TTC549 (cell line): ENCODE results near the gene MRPL2.
"Not testable (repeated sequence)": the region's sequence is repeated elsewhere in the genome, so short reads cannot be mapped to it uniquely, and the experiment has no call there.

Source experiments
- FAIRE-seq: peaks from 2 replicates; lab custom pipeline; 2012; peaks lifted over from hg19 to GRCh38; lab: Jason Lieb, UNC

MRPL2 gene

DNA sequence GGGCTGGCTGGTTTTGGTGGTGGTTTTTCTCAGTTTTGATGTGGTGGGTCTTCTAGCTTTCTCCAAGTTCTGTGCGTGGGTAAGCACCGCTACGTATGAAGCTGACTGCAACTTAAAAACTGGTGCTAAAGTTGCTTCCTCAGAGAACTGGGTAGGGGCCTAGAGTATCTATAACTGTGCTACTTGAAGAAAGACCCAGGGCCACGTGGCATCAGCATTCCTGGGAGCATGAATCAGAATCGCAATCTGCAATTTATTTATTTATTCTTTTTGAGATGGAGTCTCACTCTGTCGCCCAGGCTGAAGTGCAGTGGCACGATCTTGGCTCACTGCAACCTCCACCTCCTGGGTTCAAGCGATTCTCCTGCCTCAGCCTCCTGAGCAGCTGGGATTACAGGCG is 22.7 kb upstream of the MRPL2 start:
- FAIRE-seq = not testable (repeated sequence)

DNA sequence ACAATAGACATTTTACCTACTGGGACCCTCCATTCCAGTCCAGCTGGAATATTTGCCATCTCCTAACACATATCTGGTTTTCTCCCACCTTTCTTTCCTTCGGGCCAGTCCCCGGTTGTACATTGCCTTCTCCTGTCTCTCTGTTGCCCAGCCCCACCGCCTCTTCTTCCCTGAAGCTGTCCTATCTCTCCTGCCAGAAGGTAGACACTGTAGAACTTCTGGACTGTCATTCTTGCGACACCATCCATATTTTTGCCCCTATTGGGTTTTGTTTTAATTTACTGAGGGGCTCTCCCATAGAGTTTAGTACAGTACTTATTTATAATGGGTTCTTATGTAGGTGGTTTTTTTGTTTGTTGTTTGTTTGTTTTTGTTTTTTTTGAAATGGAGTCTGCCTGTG is 21.8 kb upstream of the MRPL2 start:
- FAIRE-seq = no peak

DNA sequence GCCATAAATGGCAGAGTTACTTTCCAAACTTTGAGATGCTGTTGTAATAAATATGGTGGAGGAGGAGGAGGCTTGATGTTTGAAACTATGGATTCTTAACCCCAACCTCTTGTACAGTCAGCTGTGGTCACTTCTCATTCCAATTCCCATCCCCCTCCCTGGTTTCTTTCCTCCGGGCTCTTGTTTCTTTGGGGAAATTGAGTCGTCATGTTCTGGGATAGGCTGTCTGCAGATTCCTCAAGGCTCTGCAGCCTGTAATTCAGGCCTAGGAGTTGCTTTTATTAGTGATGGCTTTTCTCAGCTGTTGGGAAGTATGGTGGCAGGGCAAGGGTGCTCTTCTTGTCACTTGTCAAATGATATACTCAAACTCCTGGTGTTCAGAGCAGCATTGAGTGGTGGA is 19.5 kb upstream of the MRPL2 start:
- FAIRE-seq = no peak

DNA sequence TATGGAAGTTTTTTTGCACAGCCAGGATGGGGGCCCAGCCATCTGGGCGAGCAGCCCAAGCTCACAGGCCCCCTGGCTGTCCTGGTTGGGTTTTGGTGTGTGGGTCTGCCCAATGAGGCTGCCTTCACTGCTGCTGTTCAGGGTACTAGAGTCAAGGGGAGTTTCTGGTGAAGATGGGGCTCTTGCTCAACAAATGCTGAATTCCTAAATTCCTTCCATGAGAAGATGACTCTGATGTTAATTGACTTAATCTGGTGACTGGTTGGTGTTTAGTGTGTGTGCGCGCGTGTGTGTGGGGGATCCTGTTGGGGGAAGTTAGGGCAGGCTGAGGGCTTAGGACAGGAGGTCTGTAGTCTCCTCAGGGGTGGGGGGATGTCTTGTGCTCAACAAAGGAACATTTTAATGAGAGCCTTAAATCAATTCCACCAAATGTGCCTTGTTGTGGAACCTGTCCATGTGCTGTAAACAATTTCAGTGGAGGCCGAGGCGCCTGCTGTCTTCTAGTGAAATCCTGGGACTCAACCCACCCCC is 18.8 kb upstream of the MRPL2 start:
- no peak for FAIRE-seq

DNA sequence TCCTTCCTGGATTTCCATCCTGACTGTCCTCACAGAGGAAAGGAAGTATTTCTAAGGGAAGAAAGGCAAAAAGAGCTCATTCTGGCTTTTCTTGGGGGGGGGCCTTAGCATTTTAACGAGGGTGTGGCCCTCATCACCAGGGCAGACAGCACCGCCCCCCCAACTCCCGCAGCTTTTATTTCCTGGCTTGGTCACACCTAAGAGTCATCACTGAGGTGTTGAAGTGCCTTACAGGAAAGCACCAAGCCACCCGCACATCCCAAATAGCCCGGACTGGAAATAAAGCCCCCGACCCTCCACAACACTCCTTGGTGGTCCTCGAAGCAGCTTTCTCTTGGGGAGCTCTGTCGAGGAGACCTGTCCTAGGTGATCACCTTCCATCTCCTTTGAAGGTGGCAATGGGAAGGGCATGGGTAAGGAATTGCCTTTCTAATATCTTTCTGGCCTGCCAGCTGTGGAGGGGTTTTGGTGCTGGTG is 18.1 kb upstream of the MRPL2 start:
- no peak for FAIRE-seq

DNA sequence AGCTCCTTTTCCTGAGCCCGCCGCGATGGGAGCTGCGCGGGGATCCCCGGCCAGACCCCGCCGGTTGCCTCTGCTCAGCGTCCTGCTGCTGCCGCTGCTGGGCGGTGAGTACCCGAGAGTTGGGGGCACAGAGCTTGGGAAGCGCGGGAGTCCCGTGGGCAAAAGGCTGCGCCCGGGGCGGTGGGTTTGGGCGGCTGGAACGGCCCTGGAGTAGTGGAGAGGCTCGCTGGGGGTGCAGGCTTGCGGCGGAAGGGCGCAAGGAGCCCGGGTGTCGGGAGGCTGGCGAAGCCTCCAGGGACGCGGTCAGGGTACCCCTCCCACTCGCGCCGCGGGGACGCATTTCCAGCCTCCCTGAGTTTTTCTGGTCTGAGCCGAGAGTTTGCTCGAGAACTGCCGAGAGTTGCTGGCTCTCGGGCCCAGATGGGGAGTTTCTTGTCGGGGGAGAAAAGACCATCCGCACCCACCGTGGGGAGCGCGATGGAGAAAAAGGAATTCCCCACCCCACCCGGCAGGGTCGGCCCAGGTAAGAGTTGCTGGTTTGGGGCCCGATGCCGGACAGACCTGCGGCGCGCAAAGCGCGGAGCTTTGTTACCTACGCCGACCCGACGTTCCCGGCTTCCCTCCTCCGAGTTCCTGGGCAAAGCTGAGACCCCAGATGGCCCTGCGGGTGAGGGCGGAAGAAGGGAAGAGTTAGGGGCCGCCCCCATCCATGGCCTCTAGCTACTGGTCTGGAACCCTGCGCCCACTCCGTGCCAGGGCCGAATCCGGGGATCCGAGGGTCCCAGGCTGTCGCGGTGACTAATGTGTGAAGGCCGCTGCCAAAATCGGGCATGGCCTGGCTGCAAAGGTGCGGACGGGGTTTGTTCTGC is 17.5 kb upstream of the MRPL2 start:
- no peak for FAIRE-seq

DNA sequence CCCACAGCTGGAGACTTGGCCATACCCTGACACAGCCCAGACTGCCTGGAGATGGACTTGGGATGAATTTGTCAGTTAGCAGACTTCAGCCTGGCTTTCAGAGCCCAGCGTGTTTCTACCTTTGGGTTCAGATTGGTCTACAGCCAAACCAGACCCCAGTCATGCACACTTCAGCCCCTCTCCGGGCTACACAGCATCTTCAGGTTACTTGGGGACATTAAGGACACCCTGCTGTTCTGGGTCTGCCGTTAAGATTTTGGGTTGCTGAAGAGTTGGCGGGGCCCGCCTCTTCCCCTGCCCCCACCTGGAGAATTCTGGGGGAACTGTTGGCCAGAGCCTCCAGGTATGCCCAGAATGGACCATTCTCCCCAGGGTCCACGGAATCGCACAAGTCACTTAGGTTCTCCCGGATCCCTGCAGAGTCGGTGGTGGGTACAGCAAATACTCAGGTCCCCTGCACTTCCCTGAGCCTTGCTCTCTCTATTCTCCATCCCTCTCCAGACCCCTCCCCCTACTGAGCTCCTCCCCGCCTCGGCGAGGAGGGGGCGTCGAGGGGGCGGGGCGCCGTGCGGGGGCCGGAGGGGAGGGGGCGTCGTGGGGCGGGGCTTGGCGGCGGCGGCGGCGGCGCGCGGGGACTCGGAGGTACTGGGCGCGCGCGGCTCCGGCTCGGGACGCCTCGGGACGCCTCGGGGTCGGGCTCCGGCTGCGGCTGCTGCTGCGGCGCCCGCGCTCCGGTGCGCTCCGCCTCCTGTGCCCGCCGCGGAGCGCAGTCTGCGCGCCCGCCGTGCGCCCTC is 16.6 kb upstream of the MRPL2 start, which contains the start of gene PTK7:
TSS of gene PTK7 (plus strand) at position 645 of the 794 bp plus-strand sequence. CDS start 175 bp downstream, outside the sequence.
- no peak for FAIRE-seq

DNA sequence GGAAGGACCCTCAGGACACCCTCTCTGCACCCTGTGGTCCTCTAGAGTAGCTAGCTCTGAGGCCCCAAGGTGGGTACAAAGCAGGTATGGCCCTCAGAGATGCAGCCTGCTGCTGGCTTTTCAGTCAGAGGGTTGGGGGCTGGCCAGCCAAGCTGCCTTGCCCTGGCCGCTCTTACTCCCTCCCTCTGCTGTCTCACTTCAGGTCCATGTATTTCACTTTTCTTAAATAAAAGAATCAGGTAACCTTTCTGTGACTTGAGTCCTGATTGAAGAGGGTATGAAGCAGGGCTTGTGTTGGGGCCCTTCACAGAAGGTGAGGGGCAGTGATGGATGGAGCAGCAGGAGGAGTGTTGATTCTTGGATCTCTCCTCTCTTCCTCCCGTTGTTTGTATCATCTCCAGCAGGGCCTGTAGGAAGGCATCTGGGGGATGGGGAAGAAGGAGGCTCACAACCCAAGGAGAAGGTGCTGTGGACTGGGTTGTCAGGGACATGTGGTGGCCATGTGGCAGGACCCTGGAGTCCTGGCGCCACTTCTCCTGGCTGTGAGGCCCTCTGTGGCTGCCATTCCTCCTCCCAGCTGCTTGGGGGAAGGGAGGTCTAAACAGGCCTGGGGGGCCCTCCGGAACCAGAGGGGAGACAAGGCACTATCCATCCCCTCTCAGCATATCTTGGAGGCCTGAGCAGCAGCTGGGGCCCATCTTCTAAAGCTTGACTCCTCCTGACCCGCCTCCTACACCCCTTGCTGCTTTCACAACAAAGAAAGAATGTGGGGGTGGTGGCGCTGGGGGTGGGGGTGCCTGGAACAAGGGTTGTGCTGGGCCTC is 15.8 kb upstream of the MRPL2 start:
- FAIRE-seq = no peak

DNA sequence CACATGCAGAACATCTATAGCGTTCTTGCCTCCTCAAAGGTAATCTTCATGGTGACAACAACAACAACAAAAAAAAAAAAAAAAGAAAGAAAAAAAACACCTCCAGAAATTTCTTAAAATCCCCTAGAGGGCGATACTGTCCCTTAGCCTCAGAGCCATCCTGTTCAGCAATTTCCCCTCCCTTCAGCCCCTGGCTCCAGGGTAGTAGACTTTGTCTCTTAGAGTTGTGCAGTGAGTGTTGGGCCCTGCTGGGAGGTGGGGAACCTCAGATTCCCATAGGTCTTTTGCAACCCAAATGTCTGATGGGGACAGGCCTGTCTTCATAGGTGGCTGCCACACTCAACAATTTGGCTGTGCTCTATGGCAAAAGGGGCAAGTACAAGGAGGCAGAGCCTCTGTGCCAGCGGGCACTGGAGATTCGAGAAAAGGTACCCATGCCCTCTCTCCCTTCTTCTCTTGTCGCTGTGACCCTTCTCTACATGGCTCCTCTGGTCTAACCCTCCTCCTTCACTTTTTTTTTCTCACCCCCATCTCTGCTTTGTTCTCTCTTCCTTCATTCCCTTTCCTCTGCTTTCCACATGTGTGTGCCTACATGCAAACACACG is 10.9 kb upstream of the MRPL2 start:
- peak; percentile 77 for FAIRE-seq

DNA sequence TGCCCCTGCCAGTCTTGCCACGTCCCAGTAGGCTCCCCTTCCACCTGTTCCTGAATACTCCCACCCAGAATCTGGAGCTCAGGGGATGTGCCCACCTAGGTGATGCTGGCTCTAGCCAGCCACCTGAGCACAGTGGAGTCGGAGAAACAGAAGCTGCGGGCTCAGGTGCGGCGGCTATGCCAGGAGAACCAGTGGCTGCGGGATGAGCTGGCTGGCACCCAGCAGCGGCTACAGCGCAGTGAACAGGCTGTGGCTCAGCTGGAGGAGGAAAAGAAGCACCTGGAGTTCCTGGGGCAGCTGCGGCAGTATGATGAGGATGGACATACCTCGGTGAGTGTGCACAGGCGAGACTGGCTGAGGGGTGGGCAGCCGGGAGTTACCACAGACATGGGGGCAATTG is 3.6 kb upstream of the MRPL2 start:
- FAIRE-seq = no peak

DNA sequence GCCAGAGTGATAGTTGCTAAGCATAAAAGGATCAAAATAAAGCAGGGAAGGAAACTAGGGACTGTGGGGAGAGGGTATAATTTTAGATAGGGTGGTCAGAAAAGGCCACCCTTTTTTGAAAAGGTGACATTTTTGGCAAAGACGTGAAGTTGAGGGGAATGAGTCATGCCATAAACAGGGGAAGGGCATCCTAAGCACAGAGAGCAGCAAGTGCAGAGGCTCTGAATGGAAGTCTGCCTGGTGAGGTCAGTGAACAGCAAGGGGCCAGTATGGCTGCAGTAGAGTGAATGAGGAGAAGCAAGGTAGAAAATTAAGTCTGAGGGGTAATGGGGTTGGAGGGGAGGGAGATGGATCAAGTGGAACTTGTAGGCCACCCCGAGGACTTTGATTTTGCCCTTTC is 2.6 kb upstream of the MRPL2 start:
- no peak for FAIRE-seq

DNA sequence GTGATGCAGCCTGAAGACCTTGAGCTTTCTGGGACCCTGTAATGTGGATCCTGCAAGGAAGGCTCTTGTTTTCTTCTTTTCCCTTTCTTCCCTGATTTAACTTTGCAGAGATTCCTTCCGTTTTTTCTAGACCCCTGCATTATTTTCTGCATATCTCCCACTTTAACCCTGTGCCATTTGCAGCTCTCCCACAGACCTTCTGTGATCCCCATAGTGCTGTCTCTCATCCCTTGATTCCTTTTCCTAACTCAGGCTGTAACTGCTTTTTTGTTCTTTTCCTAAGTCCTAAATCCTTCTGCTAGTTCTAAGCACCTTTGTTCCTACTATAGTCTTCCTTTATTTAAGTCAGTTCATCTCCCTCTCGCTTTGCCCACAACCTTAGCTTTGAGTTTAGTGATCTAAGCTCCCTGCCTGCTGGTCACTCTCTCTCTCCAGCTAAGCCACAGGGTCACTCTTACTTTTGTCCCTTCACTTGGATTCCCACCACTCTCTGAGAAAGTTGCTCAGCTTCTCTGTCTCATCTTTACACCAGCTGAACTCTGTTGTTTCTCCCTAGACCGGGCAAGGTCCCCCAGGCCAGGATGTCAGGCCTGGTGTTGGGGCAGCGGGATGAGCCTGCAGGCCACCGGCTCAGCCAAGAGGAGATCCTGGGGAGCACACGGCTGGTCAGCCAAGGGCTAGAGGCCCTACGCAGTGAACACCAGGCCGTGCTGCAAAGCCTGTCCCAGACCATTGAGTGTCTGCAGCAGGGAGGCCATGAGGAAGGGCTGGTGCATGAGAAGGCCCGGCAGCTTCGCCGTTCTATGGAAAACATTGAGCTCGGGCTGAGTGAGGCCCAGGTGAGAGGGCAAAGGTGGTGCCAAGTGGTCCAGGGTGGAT is 1.8 kb upstream of the MRPL2 start:
- no peak for FAIRE-seq

DNA sequence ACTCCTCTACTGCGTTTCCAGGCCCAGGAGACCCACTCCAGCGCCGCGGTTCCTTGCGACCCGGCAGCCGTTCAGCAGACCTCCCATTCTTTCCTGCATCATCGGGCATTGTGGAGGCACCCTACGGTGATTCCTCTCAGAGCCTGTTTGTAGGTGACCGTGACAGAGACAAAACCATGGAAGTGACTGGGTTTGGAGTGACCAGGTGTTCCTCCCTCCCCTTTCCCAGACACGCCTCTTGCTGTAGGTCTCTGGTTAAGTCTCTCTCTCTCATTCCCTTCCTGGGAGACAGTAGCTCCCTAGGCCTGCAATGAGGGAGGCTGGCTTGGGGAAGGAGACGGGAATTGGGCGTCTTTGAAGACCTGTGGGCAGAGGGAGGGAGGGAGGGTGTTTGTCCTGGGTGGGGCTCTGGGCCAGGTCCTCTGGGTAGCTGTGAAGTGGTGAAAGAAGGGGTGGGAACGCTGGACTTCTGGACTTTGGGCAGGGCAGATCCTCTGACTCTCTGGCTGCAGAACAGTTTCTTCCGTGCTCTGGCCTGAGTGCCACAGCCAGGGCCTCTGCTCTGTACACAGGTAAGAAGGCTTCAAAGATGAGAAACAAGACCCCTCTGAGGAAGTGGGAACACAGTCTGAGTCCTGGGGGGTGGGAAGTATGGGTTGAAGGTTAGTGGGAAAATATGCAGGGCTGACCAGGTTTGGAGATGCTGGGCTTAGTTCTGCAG is 960 bp upstream of the MRPL2 start:
- no peak for FAIRE-seq

DNA sequence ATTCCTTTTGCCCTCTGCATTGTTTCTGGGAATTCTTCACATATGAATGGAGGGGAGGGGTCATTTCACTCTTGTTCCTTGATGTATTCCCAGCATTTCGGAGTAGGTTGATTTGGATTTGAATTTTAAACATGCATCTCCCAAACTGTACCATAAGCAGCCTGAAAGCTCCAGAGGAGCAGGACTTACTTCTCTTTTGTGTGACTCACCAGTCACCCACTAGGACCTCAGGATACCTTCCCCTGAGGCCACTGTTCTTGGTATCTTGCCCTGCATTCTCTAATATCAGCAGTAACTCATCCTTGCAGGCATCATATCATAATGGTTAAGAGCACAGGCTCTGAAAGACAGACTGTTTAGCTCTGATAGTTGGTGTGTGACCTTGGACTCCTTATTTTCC is 703 bp downstream of the MRPL2 start:
- FAIRE-seq = no peak

DNA sequence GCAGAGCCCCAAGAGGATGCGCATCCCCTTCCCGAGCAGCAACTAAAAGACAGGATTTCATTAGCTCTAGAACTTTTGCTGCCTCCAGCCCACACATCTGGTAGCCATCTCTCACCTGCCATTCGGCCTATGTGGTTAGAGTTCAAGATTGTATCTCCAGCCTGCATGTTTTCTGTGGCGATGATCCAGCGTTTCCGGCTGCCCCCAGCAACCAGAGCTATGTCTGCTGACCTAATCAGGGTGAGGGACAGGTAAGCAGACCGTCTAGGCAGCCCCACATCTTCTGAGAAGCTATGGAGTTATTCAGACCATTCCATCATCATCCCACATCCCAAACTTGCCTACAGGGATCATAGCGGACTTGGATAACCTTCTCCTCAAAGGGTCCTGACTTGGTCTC is 3.3 kb downstream of the MRPL2 start:
- FAIRE-seq = no peak

DNA sequence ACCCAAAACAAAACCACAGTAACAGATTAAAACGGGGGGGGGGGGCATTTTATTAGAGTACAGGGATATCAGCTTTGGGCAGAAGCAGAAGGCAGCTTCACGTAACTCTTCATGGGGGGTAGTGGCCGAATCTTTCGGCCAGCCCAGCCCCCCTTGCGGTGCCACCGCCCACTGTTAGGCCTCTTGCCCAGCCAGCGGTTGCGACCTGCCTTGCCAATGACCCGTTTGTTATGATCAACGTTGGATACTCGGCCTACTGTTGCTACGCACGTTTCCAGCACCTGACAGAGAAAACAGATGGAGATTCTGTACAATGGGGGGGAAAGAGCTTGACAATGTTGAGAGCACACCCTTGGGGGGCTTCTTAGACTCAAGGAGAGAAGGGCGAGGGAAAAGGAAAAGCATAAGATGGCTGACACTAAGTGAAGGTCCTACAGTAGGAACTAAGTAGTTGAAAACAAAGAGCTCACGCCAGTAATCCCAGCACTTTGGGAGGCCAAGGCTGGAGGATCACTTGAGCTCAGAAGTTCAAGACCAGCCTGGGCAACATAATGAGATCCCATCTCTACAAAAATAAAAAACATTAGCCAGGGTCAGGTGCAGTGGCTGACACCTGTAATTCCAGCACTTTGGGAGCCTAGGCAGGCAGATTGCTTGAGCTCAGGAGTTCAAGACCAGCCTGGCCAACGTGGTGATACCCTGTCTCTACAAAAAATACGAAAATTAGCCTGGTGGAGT is 4.9 kb downstream of the MRPL2 start:
- no peak for FAIRE-seq

DNA sequence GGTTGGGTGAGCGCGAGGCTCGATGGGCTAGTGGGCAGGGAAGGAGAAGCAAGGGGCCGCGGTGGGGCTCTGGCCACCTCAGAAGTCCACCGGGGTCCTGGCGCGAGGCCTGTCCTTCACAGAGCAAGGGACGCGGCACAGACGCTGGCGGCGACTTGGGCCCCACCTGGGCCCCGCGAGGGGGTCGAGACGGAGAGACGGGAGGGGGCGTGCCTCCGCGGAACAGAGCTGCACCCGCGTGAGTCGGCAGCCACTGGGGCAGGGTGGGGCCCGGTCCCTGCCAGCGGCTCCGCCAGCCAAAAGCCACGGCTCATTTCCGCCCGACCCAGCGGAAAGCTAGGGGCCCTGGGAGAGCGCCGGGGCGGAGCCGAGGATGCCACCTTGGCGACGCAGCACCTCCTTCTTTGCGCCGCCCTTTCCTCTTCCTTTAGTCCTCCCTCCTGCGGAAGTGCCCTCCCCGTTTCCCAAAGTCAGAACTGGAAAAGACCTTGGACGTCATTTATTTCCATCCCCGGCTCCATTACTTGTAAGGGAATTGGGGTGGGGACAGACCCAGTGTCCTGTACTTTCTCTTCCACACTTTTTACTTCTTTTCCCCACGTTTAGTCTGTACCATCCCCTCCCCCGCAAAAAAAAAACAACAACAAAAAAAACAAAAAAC is 5.6 kb downstream of the MRPL2 start, which contains the start of gene CUL7:
TSS of gene CUL7 (minus strand) at position 307 of the 661 bp plus-strand sequence. CDS start 1,063 bp downstream, outside the sequence.
- FAIRE-seq = peak; percentile 67

DNA sequence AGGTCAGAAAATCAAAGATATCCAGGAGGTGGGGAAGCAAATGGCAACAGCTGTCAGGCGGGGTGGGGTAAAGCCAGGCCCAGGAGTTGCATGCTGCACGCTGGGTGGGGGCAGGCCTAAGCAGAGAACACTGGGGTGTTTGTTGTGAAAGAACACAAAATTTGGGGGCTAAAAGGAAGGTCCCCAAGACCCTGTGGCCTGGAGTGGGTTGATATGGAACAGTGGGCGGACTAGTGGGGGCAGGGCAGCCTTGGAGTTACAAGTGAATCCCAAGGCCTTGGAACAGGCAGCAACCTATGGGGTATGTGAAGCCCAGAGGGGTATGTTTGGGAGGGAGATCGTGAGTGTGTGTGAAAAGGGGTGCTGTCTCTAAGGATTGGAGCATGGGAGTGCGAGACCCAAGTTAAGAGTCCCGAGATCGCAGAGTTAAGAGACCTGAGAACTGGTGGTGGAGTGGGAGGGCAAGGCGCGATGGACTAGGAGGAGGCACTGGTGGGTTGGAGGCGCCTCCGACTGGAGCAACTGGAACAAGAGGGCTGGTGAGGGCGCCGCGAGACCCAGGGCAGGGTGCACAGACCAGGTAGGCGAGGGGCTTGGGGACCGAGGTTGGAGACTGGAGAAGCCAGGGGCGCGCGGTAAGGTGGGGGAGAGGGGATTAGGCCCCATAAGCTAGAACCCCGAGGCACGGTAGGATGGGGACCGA is 6.2 kb downstream of the MRPL2 start:
- no peak for FAIRE-seq
